ENCODE results near the gene MAN1C1.

GRCh38 chr1:25755475-25756125 lies 139.0 kb downstream of the MAN1C1 start:
- TF ChIP-seq CTCF (IDR thresholded peaks at IDR 0.05) (no peak), POLR2AphosphoS5 (IDR thresholded peaks at IDR 0.05; ENCODE audit: low read depth, low read length) (no peak), TCF7L2 (IDR thresholded peaks at IDR 0.05; ENCODE audit: low read depth, low read length) (no peak)
